ENCODE measurements around the gene SMIM35.

- no peak for TF ChIP-seq CTCF (IDR thresholded peaks at IDR 0.05)
- no peak for TF ChIP-seq POLR2A (IDR thresholded peaks at IDR 0.05)
Observed at GRCh38 chr11:118065384-118065783, 21.4 kb downstream of the SMIM35 start.
